ENCODE measurements around the gene ANKS3. TPM values are rescaled to one million over a fixed set of nuclear protein-coding genes. Genes with fewer than 3 reads are reported as not detected.

The ANKS3 gene
- total RNA-seq, 1 experiment from 2014 or later, result 22.6 TPM

DNA sequence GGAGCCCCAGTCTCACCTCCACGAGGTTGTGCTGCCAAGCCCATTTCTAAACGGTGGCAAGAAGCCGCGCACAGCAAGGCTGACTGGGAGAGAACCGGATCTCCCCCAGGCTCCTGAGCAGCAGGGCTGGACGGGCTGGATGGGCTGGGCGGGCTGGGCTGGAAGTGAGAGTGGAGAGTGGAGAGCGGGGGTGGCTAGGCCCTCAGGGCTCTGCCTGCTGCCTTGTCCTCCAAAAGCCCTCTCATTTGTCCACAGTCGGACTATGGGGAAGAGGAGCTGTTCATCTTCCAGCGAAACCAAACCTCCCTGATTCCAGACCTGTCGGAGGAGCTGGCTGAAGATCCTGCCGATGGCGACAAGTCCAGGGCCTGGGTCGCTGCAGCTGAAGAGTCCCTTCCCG lies 3.5 kb upstream of the ANKS3 start:
- Histone ChIP-seq H3K9me3 (ENCODE audit: low read length) (no peaks in the 10 kb centered on the region), H3F3A (ENCODE audit: low read length, unreplicated experiment) (no peaks in the 10 kb centered on the region), H3K27me3 (ENCODE audit: low read length) (no peaks in the 10 kb centered on the region), H3K79me2 (ENCODE audit: low read length) (peaks cover 13% of the 10 kb centered on the region), H3K36me3 (ENCODE audit: low read depth, low read length) (no peaks in the 10 kb centered on the region), H3K4me3 (ENCODE audit: low read length) (no peak overlapping the region), H3K9me2 (replicated peaks; ENCODE audit: low read length) (no peaks in the 10 kb centered on the region), H2AFZ (ENCODE audit: low read length) (no peak overlapping the region), H4K20me1 (ENCODE audit: low read length) (no peaks in the 10 kb centered on the region), H3K4me2 (ENCODE audit: low read length) (no peak overlapping the region), H3K27ac (ENCODE audit: low read length) (no peak overlapping the region), H3K4me1 (ENCODE audit: insufficient read depth, low read length) (no peaks in the 10 kb centered on the region; the same call in 1 of the 2 replicates), H3K9ac (ENCODE audit: low read length) (no peak overlapping the region)
- POLR2A ChIA-PET (ENCODE audit: unreplicated experiment), result no interaction called here
- intact Hi-C loops (cut with micrococcal nuclease), result loop anchor here (10.0 kb wide), 1 partner anchor 207 kb away; no protein-coding TSS in a partner anchor
- ATAC-seq (no peak), DNase-seq (no peak)
- no TSS peak for BruUV-seq (replicated peaks)
- CTCF ChIA-PET, result no interaction called here
- no peak for TF ChIP-seq EZH2 (IDR thresholded peaks at IDR 0.05; ENCODE audit: low read length, unreplicated experiment)
- TF ChIP-seq, protein P1, sequence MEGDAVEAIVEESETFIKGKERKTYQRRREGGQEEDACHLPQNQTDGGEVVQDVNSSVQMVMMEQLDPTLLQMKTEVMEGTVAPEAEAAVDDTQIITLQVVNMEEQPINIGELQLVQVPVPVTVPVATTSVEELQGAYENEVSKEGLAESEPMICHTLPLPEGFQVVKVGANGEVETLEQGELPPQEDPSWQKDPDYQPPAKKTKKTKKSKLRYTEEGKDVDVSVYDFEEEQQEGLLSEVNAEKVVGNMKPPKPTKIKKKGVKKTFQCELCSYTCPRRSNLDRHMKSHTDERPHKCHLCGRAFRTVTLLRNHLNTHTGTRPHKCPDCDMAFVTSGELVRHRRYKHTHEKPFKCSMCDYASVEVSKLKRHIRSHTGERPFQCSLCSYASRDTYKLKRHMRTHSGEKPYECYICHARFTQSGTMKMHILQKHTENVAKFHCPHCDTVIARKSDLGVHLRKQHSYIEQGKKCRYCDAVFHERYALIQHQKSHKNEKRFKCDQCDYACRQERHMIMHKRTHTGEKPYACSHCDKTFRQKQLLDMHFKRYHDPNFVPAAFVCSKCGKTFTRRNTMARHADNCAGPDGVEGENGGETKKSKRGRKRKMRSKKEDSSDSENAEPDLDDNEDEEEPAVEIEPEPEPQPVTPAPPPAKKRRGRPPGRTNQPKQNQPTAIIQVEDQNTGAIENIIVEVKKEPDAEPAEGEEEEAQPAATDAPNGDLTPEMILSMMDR (conservative IDR thresholded peaks at IDR 0.05; ENCODE audit: low read depth, low read length), result no peak
- no peak for TF ChIP-seq EZH2phosphoT487 (IDR thresholded peaks at IDR 0.05; ENCODE audit: borderline replicate concordance, low read length)

DNA sequence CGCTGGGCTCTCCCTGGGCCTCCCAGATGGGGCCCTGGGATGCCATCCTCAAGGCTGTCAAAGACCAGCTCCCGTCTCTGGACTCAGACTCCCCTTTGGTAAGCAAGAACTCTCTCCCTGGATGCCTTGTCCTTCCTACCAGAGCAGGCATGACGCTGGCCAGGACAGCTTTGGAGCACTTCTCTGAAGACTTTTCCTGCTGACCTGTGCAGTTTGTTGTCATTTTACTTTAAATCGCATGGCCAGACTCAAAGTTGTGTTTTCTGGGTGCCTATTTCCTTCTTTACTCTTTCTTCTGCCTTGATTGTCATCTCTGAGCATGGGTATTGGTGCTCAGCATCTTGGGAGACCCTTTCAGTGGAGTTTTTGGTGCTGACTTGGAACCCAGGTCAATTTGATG lies 2.5 kb upstream of the ANKS3 start:
- H3K4me2 ChIP-seq (ENCODE audit: low read length), result no peak overlapping the region
- DNase-seq, result no peak
- no peak for ATAC-seq
- no peak overlapping the region for H3K27ac ChIP-seq (ENCODE audit: low read length)
- intact Hi-C loops (cut with micrococcal nuclease), result loop anchor here (10.0 kb wide), 1 partner anchor 208 kb away; no protein-coding TSS in a partner anchor
- H3K27me3 ChIP-seq (ENCODE audit: low read length), result no peaks in the 10 kb centered on the region
- H3K4me1 ChIP-seq (ENCODE audit: insufficient read depth, low read length), result no peaks in the 10 kb centered on the region; the same call in 1 of the 2 replicates
- H2AFZ ChIP-seq (ENCODE audit: low read length), result no peak overlapping the region
- H3K9ac ChIP-seq (ENCODE audit: low read length), result no peak overlapping the region
- no TSS peak for BruUV-seq (replicated peaks)
- H3F3A ChIP-seq (ENCODE audit: low read length, unreplicated experiment), result no peaks in the 10 kb centered on the region
- ChIA-PET CTCF (no interaction called here), POLR2A (ENCODE audit: unreplicated experiment) (no interaction called here)
- H4K20me1 ChIP-seq (ENCODE audit: low read length), result no peaks in the 10 kb centered on the region
- peaks cover 23% of the 10 kb centered on the region for H3K79me2 ChIP-seq (ENCODE audit: low read length)
- H3K36me3 ChIP-seq (ENCODE audit: low read depth, low read length), result no peaks in the 10 kb centered on the region
- H3K4me3 ChIP-seq (ENCODE audit: low read length), result no peak overlapping the region
- H3K9me3 ChIP-seq (ENCODE audit: low read length), result no peaks in the 10 kb centered on the region
- no peaks in the 10 kb centered on the region for H3K9me2 ChIP-seq (replicated peaks; ENCODE audit: low read length)
- TF ChIP-seq, protein P1 (conservative IDR thresholded peaks at IDR 0.05; ENCODE audit: low read depth, low read length), result no peak
- no peak for TF ChIP-seq EZH2phosphoT487 (IDR thresholded peaks at IDR 0.05; ENCODE audit: borderline replicate concordance, low read length)

DNA sequence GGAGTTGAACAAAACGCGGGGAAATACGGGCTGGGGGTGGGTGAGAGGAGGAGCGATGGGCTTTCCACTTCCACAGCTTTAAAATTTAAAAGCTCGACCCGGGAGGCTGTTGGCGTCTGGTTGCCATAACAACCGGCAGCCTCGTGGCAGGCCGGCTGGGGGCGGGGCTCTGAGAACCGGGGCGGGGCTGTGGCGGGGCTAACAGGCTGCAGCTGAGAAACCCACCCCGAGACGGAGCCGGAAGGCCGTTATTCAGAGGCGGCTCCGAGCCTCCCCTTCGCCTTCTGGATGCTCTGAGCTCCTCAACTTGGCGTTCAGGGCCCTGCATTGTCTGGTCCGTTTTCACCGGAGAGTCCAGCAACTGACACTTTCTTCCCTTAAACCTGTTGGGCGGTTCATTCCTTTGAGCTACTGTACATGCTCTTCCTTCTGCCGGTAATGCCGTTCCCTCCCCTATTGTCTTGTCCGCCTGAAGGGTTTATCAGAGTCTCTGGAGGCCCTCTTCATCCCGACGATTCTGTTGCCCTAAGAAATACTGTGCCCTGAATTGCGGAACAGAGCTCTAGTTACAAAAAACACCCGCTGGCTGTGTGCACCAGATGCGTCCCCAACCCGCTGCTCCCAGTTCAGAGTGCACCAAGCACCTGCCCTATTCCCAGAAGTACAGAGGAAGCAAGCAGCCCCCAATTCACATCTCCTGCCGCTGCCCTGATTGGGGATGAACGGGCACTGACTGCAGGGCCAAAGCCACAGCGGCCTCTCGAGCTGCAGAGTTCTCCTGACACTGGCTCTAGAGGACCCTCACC lies 862 bp upstream of the ANKS3 start:
- TSS peak; percentile 78 for BruUV-seq (replicated peaks)
- Histone ChIP-seq H3K4me3 (ENCODE audit: low read length) (peak overlapping the region; percentile 94), H3K9ac (ENCODE audit: low read length) (peak overlapping the region; percentile 94), H3F3A (ENCODE audit: low read length, unreplicated experiment) (no peaks in the 10 kb centered on the region), H3K9me2 (replicated peaks; ENCODE audit: low read length) (no peaks in the 10 kb centered on the region), H3K4me1 (ENCODE audit: insufficient read depth, low read length) (no peaks in the 10 kb centered on the region; the same call in 1 of the 2 replicates), H3K4me2 (ENCODE audit: low read length) (peak overlapping the region; percentile 100), H4K20me1 (ENCODE audit: low read length) (no peaks in the 10 kb centered on the region), H3K79me2 (ENCODE audit: low read length) (peaks cover 24% of the 10 kb centered on the region), H3K9me3 (ENCODE audit: low read length) (no peaks in the 10 kb centered on the region), H3K27ac (ENCODE audit: low read length) (peak overlapping the region; percentile 76), H3K27me3 (ENCODE audit: low read length) (no peaks in the 10 kb centered on the region), H2AFZ (ENCODE audit: low read length) (peak overlapping the region; percentile 99), H3K36me3 (ENCODE audit: low read depth, low read length) (no peaks in the 10 kb centered on the region)
- ChIA-PET POLR2A (ENCODE audit: unreplicated experiment) (interaction anchor here (0.5 to 1.2 kb wide), 9 partner anchors 15 to 381 kb away, joined by 3 to 10 read pairs (median 4); partner anchors contain the start of gene ZNF500), CTCF (no interaction called here)
- ATAC-seq, result peak; percentile 64
- intact Hi-C loops (cut with micrococcal nuclease), result loop anchor here (5.0 to 10.0 kb wide), 2 partner anchors 67 to 210 kb away; partner anchors contain the start of gene ROGDI
- DNase-seq, result peak; percentile 64
- TF ChIP-seq, protein P1 (conservative IDR thresholded peaks at IDR 0.05; ENCODE audit: low read depth, low read length), result no peak
- TF ChIP-seq EZH2 (IDR thresholded peaks at IDR 0.05; ENCODE audit: low read length, unreplicated experiment) (no peak), EZH2phosphoT487 (IDR thresholded peaks at IDR 0.05; ENCODE audit: borderline replicate concordance, low read length) (no peak)

All from PC-3 (cell line).